NCI-H526 treated with DMSO at 0.1 percent for 48 hours (cell line): Measurements from ENCODE around the gene E4F1.
"Not testable (repeated sequence)": the region's sequence is repeated elsewhere in the genome, so short reads cannot be mapped to it uniquely, and the experiment has no call there.

ENCODE experiments used
- DNase-seq: peaks from one replicate; lab custom pipeline; 2025; lab: John Stamatoyannopoulos, UW

The E4F1 gene

GRCh38 chr16:2231016-2231931 is 7.9 kb downstream of the E4F1 start:
- no peak for DNase-seq

GRCh38 chr16:2232094-2232990 is 9.0 kb downstream of the E4F1 start:
- DNase-seq, result no peak

DNA sequence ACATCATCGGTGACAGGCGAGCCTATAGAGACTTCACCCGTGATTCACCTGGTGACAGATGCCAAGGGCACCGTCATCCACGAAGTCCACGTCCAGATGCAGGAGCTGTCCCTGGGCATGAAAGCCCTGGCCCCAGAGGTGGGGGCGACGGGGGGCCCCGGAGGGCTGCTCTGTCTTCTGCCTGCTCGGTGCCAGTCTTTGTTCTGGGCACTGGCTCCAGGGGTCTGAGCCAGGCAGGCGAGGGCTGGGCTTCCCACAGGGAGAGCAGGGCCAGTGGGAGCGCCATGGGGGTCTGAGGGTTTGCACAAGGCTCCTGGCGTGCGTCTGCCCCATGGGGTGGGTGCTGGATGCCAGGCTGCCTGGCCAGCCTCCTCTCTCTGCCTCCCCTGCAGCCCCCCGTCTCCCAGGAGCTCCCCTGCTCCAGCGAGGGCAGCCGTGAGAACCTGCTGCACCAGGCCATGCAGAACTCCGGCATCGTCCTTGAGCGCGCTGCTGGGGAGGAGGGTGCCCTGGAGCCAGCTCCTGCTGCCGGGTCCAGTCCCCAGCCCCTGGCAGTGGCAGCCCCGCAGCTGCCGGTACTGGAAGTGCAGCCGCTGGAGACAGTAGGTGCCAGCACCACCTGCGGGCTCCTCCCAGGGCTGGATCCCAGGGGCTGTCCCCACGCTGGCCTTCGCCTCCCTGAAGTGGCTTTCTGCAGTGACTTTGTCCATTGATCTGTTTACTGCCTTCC is 9.8 kb downstream of the E4F1 start:
- no peak for DNase-seq

GRCh38 chr16:2233872-2234812 is 10.8 kb downstream of the E4F1 start:
- DNase-seq, result no peak

DNA sequence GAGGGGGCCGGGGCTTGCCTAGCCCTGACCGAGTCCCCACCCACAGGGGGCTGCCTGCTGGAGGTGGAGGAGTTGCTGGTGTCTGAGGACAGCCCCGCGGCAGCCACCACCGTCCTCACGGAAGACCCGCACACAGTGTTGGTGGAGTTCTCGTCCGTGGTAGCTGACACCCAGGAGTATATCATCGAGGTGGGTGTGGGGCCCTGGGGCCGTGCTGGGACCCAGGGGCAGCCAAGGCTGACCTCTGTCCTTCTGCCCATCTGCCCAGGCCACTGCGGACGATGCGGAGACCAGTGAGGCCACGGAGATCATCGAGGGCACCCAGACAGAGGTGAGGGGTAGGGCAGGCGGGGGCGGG is 11.4 kb downstream of the E4F1 start:
- no peak for DNase-seq

DNA sequence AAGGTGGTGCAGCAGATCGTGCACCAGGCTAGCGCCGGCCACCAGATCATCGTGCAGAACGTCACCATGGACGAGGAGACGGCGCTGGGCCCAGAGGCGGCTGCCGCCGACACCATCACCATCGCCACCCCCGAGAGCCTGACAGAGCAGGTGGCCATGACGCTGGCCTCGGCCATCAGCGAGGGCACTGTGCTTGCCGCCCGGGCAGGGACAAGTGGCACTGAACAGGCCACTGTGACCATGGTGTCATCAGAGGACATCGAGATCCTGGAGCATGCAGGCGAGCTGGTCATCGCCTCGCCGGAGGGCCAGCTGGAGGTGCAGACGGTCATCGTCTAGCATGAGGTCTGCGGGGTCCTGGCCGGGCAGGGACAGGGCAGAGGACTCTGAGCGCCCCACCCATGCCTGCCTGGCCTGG is 11.9 kb downstream of the E4F1 start:
- DNase-seq, result no peak

GRCh38 chr16:2235695-2236336 is 12.4 kb downstream of the E4F1 start:
- DNase-seq, result no peak

DNA sequence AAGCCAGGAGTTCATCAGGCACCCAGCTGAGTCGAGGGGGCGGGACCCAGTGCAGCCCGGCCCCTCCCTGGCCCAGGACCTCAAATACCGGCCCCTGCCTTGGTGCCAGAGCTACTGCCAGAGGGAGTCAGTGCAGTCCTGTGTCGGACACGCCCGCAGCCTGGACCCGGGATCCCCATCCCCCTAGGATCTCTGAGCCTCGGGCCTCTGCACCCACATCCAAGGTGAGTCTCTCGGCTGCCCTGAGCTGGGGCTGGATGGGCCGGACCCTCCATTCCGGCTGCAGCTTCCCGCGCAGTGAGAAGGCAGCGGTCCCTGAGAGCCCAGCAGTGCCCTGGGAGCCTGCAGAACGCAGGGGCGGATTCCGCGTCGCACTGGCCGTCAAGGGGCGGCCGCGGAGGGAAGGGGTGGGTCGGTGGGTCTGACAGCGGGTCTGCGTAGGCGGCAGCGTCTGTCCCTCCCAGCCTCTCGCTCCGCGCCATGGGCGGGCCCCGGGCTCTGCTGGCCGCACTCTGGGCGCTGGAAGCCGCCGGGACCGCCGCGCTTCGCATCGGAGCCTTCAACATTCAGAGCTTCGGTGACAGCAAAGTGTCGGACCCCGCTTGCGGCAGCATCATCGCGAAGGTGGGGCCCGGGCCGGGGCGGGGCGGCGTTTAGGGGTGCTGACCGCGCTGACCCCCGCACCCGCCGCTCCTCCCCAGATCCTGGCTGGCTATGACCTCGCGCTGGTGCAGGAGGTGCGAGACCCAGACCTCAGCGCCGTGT is 13.1 kb downstream of the E4F1 start, which contains the start of gene DNASE1L2:
Gene DNASE1L2 (plus strand): TSS at position 108 of the 765 bp plus-strand sequence. CDS start 373 bp downstream, at position 481.
- DNase-seq, result no peak

DNA sequence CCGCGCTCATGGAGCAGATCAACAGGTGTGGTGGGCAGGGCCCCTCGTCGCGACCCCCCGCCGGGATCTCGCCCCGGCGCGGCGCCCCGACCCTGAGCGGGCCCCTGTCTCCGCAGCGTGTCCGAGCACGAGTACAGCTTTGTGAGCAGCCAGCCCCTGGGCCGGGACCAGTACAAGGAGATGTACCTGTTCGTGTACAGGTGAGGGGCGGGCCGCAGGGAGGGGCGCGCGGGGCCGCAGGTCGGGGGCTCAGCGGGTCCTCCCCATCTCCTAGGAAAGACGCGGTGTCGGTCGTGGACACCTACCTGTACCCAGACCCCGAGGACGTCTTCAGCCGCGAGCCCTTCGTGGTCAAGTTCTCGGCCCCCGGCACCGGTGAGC is 13.7 kb downstream of the E4F1 start:
- DNase-seq, result no peak

GRCh38 chr16:2237493-2238149 is 14.2 kb downstream of the E4F1 start:
- DNase-seq, result no peak

DNA sequence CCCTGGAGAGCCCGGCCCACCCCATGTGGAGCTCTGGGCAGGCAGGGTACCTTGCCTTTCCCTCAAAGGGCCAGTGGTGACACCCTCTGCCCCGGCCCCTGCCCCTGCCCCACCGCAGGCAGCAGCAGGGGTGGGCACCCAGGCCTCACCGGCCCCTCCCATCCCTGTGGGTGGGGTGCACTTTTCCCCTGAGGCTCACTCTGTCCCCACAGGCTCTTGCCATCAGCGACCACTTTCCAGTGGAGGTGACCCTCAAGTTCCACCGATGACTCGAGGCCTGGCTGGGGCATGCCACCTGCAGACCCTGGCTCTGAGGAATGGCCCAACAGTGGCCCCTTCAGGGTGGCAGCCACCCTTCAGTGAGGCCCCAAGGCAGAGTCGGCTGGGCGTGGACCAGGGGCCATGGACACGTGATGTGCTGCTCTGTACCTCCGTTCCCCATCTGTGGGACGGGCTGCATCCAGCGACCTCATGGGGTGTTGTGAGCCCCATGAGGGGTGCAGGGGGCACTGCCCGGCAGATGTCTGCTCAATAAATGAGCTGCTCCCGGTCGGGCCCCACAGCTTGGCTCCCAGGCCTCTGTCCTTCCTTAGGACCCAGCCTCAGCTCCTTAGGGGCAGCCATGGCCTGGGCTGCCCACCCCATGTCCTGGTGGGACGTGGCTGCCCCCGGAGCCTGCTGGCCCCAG is 14.9 kb downstream of the E4F1 start:
- no peak for DNase-seq

DNA sequence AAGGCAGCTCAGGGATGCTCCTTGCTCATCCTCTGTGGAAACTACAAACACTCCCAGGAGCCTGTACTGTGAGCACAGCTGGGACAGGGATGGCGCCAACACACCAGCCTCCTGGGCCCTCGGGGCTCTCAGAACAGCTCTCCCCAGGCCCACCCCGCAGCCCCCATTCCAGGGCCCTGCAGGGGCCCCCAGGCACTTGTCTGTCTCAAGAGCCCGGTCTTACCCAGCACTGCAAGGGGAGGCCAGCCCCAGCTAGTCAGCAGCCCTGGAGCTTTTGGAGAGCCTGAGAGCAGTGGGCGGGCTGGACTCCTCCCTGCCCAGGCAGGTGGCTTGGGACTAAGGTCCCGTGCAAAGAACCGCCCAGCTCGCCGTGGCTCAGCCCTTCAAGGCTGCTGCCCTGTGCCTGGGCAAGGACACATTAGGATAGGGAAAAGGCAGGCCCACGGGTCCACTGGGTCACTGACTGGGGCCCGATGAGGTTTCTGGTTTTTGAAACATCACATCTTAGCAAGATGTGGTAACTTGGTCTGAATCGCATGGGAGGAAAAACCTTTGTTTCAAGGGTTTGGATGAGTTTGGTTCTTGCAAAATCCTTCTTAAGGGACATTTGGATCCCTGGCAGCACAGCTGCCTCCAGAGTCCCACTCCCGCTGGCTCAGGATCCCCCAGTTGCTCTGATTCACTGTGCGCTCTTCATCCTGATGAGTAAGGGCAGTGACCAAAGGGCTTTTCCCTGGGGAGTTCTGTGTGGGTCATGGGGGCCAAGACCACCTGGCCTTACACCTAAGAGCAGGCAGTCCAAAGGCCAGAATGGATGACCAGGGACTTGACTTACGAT is 15.7 kb downstream of the E4F1 start:
- no peak for DNase-seq

DNA sequence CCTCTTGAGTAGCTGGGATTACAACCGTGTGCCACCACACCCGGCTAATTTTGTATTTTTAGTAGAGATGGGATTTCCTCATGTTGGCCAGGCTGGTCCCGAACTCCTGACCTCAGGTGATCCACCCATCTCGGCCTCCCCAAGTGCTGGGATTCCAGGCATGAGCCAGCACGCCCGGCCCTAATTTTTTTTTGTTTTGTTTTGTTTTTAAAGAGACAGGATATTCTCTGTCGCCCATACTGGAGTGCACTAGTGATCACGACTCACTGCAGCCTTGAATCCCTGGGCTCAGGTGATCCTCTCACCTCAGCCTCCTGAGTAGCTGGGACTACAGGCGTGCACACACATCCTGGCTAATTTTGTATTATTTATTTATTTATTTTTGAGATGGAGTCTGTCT is 16.9 kb downstream of the E4F1 start:
- not testable (repeated sequence) for DNase-seq

- no peak for DNase-seq
These were observed 19.2 kb downstream of the E4F1 start for GRCh38 chr16:2242598-2242997.

DNA sequence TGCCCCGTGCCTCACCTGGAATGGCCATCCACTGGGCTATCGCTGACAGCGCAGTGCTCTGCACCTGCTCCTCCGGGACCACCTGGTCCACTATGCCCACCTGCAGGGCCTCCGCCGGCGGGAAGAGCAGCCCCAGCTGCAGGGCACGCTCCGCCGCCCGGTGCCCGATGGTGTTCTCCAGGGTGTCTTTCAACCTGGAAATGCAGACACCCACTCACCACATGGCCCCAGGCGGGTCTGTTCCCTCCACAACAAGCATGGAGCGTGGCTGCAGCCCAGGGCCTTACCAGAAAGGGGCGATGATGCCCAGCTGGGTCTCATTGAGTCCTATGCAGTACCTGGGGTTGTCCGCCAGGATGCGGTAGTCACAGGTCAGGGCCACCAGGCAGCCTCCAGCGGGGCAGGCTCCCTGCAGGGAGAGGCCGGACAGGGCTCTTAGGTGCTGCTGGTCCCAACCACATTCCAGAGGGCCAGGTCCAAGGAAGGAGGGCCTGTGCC is 19.7 kb downstream of the E4F1 start:
- no peak for DNase-seq

DNA sequence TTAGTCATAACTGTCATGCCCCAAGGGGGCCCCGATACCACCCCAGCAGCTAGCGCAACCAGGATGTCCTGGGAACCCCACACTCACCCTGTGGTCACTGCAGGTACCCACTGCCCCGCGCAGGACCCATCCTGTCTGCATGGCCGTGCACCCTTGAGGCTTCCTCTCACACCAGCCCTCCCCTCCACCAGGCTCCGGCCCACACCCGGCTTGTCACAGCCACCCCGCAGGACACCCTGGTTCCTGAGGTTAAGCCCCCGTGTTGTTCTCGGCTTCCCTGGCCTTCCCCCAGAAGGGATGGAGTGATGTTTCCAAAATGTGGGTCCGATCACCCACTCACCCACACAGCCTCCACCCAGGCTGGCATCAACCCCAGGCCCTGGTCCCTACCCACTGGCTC is 20.4 kb downstream of the E4F1 start:
- no peak for DNase-seq

- DNase-seq, result no peak
These were observed 20.9 kb downstream of the E4F1 start for GRCh38 chr16:2244301-2244700.
